Cerebellar nuclear complex (tissue), 1 donor: ENCODE results near the gene SERTM1.

ENCODE experiments used
- DNase-seq, 2 experiments: peaks; one replicate each; lab custom pipeline; 2025; lab: John Stamatoyannopoulos, UW

Gene SERTM1

DNA sequence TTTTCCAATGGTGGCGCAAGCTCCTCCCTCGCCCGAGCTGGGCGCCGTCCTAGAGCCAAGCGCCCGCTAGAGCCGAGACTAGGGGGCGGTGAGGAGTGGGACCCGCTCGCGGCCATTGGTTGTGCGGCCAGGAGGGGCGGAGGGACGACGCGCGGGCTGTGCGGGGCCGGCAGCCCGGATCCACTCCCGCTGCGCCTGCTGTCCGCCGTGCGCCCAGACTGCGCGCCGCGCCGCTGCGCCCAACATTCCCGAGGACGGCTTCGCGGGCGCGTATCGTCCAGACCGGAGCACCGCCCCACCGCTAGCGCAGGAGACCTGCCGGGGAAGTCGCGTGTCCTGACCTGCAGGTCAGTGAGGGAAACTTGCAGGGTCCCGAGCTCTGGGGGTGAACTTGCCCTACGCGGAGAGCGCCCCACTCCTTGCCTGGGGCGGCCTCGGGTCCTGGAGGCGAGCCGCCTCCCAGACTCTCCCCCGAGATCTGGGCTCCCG lies at the start of gene SERTM1:
SERTM1 (plus strand) TSS at position 183 of the 489 bp plus-strand sequence. CDS start 21,059 bp downstream, outside the sequence.
- DNase-seq: no peak

DNA sequence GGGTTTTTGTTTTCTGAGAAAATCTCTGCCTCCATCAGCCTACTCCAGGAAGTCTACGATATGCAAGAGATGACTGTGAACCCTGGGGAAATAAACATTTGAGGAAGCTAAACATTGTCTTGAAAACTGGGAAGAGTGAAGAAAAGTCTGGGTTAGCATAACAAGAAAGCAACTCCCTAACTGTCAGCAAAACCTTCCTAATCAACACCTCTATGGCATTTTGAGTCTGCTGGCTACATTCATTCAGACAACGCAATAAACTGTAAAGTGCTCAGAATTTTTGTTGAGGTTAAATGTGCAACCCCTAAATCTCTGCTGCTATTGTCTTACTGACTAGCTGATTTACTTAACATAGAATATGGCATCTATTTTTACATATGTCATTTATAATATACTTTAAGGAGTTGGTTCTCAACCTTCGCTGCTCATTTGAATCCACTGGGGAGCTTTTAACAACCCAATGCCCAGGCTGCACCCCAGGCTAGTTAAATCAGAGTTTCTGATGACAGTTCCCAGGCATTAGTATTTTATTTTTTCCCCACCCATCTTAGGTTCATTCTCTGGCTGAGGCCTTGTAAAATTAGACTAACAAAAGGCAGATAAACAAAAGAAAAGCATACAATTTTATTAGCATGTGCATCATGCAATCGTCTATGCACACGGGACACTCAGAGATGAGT lies 45.3 kb upstream of the SERTM1 start:
- DNase-seq: no peak

DNA sequence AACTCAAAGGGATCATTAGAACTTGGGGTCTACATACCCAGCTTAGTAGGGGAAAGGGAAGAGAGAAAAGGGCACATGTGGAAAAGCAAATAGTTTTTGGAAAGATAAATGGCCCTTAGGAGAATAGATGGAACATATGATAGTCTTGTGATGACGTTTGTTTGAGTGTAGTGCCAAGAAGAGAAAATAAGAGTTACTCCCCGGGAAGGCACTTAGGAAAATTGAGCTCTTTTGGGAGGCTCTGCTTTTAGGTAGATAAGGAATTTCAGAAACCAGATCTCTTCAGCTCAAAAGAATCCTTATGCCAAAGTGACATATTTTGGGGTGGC lies 44.8 kb upstream of the SERTM1 start:
- DNase-seq: no peak

- no peak for DNase-seq
Observed at GRCh38 chr13:36630181-36630803, 43.5 kb upstream of the SERTM1 start.

DNA sequence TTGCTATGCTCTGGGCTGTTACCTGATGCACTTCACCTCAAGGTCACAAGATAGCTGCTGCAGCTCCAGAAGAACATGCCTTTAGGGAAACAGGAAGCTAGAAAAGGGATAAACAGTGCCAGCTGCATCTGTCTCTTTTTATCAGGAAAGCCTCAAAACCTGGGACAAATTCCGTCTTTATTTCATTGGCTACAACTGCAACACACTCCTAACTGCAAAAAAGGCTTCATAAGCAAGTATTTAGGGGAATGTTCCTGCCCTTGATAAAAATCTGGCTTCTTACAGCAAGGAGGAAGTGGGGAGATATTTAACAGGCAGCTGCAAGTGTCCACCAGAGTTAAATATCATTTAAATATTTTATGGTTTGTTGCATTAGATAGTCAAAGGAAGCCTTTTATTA lies 34.2 kb upstream of the SERTM1 start:
- DNase-seq: no peak

DNA sequence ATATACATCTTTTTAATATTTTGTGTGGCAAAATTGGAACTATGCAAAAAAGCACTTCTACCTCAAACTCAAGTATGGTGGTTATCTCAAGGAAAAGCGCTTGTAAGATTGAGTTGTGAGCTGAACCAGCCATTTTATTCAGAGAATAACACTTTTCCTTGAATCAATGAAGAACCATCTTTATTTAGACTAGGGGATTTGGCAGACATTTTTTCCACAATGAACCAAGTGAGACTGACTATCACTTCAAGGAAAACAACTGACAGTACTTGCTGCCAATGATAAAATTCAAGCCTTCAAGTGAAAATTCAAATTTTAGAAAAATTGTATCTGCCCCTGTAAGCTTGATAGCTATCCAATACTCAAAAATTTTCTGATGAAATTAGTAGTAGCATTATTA lies 23.2 kb upstream of the SERTM1 start:
- DNase-seq: no peak

- no peak for DNase-seq
Observed at GRCh38 chr13:36665630-36666029, 8.2 kb upstream of the SERTM1 start.

GRCh38 chr13:36666477-36667229 lies 7.2 kb upstream of the SERTM1 start:
- no peak for DNase-seq

DNA sequence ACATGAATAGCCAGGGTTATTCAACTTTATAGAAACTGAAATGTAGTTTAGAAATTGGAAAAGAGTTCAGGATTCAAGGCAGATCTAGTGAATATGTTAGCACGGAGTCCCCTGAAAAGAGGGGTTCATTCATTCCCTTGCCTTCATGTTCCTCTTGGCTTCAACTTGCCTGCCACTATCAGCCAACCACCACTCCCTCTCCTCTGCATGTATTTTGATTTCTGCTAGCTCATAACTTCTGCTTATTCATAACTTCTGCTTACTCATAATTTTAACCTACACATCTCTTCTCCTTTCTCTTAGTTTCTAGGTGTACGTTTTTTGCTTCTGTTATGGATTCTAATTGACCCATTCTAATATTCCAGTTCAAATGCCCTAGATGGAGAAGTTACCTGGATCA lies 5.5 kb upstream of the SERTM1 start:
- no peak for DNase-seq

GRCh38 chr13:36673352-36673751 lies 468 bp upstream of the SERTM1 start:
- no peak for DNase-seq

DNA sequence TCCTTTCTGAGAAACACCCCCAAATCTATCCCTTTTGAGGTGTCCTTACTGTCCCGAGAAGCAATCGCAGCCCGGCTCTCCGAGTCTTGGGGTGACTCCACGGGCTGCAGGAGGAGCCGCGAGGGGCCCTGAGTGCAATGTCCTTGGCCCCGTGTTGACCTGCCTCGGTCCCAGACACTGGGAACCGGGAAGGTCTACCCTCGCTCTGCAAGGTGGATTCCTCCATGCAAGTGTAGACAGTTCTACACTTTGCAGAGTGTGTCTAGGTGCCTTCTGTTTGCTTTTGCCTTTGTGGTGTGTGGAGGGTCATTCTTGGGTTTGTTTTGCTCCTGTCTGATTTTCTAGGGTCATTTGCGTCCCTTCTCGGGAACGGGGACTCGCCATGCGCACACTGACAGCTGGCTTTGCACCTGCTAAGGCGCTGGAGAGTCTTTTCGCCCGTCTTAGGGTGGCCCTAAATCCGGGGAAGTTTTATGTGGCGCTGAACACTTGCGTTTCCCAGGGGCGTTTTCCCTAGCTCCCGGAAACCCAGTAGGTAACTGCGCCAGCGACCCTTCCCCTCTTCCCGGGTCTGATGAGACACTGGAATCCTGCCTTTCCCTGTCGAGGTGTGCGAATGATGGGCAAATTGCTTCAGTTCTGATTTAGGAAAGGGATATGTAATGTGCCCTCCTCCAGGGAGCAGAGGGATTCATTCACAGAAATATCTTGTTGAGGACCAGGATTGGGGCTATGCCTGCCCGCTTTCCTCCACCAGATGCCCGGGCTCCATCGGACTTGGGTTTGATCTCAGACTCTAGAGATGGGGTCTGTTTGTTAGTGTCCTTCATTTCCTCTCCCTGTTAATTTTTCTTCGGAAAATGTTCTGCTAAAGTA lies 755 bp downstream of the SERTM1 start:
- DNase-seq: no peak

- DNase-seq: no peak
Observed at GRCh38 chr13:36675213-36675536, 1.4 kb downstream of the SERTM1 start.

DNA sequence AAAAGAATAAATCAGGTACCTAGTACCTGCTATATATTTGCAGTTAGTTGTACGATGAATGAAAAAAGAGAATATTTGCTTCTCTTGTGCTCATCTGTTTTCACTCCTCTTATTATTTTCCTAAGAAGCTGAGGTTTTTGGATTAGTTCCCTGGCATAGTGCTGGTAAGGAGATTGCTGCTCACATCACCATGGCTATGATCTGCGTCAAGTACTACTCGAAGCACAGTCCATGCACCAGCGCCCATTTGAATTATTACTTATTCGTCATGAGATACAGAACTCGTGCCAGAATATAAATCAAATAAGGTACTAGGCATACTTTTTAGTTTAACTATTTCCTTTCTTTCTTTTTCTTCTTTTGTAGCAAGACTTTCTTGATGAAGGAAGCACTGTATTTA lies 7.1 kb downstream of the SERTM1 start:
- DNase-seq: no peak

GRCh38 chr13:36681894-36682624 lies 8.2 kb downstream of the SERTM1 start:
- DNase-seq: no peak

GRCh38 chr13:36683701-36684100 lies 9.9 kb downstream of the SERTM1 start:
- no peak for DNase-seq

DNA sequence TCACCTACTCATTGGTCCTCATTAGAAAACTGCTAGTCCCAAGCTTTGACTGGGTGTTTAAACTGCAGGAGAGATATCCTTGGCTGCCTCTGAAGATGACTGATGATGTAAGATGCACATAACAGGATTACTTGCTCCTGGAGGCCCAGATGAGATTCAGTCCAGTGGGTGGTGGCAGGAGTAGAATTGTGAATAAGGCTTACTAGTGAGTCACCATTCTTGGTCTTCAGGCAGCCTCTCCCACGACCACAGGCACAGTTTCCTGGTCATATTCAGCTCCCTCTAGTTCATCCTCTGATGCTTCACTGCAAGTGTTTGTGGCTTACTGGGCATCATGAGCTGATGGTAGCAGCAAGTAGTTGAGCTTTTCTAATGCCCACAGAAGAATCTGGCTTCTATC lies 12.1 kb downstream of the SERTM1 start:
- no peak for DNase-seq

GRCh38 chr13:36696410-36697010 lies 22.7 kb downstream of the SERTM1 start:
- no peak for DNase-seq

GRCh38 chr13:36700170-36700569 lies 26.4 kb downstream of the SERTM1 start:
- DNase-seq: no peak

- DNase-seq: no peak
Observed at GRCh38 chr13:36706755-36707154, 32.9 kb downstream of the SERTM1 start.

GRCh38 chr13:36709136-36709890 lies 35.5 kb downstream of the SERTM1 start:
- no peak for DNase-seq
